RPMI7951 (cell line): Measurements from ENCODE around the gene GTPBP3. TPM values are rescaled to one million over a fixed set of nuclear protein-coding genes. Genes with fewer than 3 reads are reported as not detected.
"Not testable (repeated sequence)": the region's sequence is repeated elsewhere in the genome, so short reads cannot be mapped to it uniquely, and the experiment has no call there.

Experiments
- DNase-seq: peaks from one replicate; pipeline ENCODE4 v3.0.0-alpha.2; 2012; ENCODE audit warnings: low read depth
- total RNA-seq: library from RNA; depleted of rRNA; stranded (reverse); fragments of >200 nt; shearing (Covaris generic); gene quantifications from 2 replicates; pipeline ENCODE4 v1.2.3, GENCODE V29; 2014; rRNA removed

Gene GTPBP3, protein sequence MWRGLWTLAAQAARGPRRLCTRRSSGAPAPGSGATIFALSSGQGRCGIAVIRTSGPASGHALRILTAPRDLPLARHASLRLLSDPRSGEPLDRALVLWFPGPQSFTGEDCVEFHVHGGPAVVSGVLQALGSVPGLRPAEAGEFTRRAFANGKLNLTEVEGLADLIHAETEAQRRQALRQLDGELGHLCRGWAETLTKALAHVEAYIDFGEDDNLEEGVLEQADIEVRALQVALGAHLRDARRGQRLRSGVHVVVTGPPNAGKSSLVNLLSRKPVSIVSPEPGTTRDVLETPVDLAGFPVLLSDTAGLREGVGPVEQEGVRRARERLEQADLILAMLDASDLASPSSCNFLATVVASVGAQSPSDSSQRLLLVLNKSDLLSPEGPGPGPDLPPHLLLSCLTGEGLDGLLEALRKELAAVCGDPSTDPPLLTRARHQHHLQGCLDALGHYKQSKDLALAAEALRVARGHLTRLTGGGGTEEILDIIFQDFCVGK
- 15.4 and 17.7 TPM in 2 replicates for total RNA-seq

DNA sequence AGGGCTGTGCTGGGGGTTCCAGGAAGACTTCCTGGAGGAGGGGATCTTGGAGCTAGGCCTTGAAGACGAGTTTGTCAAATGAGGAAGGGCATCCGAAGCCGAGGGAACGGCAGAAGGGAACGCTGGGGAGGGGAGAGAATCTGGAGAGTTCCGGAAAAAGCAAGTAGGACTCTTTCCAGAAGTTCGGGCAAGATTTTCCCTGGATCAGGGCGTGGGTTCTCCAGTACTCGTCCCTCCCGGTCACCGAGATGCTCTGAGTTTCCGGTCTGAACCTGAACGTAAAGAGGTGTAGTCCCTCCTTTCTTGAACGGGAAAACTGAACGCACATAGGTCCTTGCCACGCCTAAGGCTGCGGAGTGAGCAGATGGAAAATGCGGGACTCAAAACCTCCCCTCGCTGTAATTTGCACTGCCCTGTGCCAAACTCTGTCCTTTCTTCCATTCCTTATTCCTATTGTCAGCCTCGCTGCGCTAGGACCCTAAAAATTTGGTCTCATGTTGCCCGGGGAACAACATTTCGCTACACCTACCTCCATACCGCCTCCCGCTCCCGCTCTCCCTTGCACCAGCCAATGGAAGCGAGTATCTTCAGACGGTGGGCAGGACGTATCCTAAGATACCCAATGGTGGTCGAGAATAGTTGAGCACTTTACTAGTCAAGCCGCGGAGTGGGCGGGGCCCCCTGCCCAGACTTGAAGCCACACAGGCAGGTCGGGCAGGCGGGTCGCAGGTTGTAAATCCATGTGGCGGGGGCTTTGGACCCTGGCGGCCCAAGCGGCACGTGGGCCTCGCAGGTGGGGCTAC, at the start of gene GTPBP3:
Gene GTPBP3 (plus strand): TSS at position 682 of the 803 bp plus-strand sequence. CDS start 59 bp downstream, at position 741.
- peak; percentile 99 for DNase-seq

DNA sequence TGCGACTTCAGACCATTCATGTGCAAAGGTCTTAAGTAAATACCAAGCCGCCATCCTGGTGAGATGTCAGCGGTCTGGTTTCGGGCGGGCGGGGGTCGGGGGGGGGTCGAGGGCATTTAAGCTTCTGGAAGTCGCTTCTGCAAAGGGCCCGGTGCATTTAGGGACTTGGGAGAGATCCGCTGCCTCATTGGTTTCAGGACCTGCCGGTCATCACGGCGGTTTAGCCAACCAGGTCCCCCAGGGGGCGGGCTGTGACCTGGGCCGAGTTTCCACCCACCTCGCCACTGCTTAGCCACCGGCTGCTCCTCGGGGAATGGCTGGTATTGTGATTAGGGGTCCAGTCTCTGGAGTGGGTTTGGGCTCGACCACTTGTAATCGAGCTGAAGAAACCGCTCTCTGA, 47.9 kb upstream of the GTPBP3 start:
- DNase-seq: peak; percentile 81

DNA sequence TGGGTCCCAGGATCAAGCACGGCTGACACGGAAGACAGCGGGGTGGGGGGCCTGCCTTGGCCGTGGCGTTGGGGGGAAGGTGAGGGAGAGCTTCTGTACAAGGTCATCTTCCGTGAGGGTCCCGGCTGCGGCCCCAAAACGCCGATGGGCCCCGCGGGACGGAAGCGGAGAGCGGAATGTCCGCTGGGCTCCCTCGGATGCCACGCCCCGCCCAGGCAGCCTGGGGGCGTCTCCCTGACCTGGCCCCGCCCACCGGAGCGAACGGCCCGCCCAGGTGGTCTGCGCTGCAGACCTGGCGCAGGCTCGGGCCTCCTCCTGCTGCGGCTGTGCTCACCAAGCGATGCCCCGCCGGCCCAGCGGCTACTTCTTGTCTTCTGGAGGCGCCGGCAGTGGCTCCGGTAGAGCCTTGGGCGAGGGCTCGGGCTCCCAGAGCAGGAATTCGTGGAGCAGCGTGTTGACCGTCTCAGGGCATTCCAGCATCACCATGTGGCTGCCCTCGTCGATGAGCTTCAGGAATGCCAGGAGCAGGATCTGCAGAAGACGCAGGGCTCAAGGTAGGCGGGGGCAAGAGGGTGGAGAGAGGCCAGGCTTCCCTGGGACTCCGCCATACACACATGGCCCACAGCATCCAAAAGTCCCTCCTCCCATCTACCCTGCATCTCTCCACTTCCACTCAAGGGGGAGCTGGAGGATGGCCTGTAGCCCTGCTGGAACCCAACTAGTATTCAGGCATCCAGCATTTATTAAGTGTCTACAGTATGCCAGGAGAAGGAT, 44.9 kb upstream of the GTPBP3 start:
- peak; percentile 91 for DNase-seq

DNA sequence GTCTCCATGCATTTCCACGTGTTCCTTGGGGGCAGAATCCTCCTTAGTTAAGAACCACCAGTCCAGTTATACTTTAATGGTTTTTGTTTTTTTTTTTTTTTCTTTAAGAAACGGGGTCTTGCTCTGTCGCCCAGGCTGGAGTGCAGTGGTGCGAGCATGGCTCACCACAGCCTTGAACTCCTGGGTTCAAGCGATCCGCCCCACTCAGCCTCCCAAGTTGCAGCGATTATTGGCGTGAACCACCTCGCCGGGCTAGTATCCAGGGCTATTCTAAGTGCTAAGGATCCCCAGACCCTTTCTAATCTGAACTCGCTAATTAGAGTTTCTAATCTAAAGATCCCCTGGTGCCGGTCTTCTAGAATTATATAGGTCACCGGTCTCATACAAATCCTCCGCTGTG, 43.7 kb upstream of the GTPBP3 start:
- DNase-seq: no peak

DNA sequence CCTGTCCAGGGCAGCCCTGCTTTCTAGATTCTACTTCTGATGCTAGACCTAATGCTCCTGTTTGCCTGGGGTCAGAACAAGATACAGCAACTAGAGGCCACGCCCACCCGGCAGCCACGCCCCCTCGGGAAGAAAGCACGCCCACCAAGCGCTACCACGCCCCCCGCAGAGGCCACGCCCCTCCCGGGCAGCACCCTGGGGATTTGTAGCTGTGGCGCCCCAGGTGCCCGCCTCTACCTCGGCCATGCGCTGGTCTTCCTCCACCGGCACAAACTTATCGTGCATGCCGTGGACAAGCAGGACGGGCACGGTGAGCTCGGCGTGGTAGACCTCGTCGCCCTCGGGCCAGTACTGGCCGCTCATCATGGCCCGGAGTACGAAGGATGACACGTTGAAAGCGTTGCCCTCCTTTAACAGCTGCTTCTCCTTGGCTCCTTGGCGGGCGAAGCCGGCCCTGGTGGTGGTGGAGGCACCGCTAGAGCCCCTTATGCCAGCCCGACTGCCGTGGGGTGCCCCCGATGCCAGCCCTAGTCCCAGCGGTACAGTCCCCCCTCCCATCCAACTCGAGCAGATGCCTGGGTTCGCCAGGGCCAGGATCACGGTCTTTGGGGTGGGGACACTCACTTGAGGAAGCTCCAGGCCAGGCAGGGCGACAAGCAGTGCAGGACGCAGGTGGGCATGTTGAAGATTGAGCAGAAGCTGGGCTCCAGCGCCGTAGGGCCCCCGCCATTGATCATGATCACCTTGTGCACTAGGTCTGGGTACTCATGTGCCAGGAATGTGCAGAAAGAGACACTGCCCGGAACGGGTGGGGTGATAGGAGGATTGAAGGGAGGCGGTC, 43.1 kb upstream of the GTPBP3 start:
- no peak for DNase-seq

DNA sequence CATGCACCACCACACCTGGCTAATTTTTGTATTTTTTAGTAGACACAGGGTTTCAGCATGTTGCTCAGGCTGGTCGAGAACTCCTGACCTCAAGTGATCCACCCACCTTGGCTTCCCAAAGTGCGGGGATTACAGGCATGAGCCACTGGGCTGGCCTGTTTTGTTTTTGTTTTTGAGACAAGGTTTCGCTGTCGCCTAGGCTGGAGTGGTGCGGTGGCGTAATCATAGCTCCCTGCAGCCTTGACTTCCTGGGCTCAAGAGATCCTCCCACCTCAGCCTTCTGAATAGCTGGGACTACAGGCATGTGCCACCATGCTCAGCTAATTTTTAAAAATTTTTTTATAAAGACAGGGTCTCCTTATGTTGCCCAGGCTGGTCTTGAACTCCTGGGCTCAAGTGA, 41.8 kb upstream of the GTPBP3 start:
- DNase-seq: not testable (repeated sequence)

DNA sequence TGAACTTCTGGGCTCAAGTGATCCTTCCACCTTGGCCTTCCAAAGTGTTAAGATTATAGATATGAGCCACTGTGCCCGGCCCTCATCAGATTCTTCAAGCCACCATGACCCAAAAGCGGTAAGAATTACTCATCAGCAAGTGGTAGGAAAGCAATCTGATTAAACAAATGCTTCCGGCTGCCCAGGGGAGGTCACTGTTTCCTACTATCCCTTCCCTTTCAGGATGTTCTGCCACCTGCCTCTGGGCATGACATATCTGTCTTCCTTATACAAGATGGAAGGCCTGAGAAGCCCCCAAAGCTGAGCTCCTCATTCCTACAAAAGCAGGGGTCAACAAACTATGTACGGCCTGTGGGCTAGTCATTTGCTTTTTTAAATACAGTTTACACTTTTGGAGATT, 41.1 kb upstream of the GTPBP3 start:
- peak; percentile 77 for DNase-seq

DNA sequence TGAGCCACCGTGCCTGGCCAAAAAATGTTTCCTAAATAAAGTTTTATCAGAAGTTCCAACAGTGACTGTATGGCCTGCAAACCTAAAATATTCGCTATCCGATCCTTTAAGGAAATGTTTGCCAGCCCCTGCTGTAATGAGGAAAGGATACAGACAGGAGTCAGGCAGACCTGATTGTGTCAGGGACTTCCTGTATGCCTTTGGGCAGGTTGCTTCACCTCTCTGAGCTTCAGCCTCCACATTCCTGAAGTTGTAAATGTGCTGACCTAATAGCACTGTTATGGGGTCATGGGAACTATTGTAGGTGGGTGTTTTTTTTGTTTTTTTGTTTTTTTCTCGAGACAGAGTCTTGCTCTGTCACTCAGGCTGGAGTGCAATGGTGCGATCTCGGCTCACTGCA, 40.4 kb upstream of the GTPBP3 start:
- no peak for DNase-seq

DNA sequence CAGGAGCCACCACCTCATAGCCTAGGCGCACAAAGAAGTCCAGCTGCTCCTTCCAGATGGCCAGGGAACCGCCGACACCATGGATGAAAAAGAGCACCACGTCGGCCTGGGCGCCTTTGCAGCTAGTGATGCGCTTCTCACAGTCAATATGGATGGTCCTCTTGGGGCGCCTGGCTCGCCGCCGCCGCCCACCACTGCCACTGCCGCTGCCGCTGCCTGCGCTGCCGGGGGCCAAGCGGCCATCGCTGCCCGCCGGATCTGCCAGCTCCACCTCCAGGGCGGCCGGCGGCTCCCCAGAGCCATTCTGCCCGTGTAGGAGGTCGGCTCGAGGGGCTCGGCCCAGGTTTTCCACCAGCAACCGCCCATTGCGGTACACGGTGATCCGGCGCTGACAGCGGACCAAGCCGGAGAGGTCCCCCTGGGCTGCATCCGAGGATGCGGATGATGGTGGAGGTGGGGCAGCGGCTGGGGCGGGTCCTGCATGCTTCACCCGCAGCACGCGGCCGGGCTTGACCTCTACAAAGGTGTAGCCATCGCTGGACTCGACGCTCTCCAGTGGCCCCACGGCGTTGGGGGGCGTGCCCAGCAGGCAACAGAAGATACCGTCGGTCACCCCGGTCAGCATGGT, 36.2 kb upstream of the GTPBP3 start:
- no peak for DNase-seq

DNA sequence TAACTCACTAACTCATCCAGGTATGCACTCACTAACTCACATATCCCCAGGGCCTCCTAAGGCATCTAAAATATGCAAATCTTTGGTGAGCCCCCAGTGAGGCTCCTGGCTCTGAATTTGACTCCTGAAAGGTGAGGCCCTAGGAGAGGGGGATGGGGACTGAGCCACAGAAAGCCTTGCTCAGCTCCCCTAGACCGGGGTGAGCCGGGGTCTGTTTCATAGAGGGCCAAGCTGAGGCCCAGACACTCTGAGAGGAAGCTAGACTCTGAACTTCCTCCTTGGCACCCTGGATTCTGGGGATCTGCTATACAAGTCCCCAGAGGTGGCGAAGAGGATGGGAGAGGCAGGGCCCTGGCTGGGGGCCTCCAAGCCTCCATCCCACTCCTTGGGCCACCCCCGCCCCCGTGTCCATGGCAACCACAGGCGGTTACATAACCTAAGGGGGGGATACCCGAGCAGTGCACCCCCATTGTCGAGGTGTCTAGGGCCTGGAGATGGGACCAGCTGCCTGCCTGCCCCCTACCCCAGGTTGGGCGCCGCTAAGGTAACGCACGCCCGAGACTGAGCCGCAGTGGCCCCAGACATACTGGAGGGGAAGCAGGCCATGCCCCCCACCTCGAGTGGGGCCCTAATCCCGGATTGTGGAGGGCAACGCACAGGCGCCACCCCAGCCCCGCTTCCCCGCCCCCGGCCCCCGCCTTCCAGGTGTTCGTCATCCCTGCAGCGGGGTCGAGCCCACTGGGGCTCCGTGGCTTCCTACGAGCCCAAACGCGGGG, 34.8 kb upstream of the GTPBP3 start:
- DNase-seq: no peak

DNA sequence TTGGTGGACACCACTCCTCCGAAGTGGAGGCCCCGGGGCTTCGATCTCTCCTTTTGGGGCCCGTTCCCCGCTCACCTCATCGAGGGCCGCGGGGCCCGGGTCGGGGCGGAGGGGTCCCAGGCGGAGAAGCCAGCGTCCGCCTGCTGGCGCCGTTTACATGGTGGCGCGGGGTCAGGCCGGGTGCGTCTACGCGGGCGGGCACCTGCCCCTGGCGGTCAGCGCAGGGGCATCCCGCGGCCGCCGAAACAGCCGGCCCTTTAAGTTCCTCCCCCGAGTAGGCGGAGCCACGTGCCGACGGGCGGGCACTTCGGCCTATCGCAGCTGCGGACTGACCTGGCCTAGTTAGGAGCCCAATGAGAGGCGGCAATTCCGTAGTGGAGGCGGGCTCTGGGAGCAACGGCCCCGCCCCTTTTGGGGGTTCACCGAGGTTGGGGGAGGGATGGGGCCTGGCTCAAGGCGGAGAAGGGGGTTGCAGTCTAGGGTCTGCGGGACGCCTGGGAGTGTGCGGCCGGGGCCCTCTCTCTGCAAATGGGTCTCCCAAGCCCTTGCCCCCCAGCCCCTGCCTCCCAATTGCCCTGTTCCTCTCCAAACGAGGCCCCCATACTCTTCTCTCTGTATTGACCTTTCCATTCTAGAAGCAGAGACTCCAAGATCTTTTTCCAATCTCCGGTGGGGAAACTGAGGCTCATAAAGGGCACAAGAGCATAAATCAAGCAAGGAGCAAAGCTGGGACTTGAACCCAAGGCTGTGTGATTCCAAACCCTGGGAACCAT, 34.0 kb upstream of the GTPBP3 start, which contains the start of gene ABHD8:
Gene ABHD8 (minus strand): TSS at position 259 of the 773 bp plus-strand sequence. CDS start 1,809 bp downstream, outside the sequence.
- peak; percentile 91 for DNase-seq

DNA sequence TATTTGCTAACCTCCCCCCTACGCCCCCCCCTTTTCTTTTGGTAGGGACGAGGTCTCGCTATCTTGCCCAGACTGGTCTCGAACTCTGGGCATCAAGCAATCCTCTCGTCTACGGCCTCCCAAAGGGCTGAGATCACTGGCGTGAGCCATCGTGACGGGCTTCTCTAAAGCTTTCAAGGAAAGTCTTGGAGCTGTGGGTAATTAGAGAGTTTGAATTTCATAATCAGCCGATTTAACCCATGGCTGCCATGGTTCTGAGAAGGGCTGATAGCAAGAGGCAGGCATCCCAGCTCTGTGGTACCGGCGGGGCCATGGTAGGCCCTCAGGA, 33.4 kb upstream of the GTPBP3 start:
- no peak for DNase-seq

DNA sequence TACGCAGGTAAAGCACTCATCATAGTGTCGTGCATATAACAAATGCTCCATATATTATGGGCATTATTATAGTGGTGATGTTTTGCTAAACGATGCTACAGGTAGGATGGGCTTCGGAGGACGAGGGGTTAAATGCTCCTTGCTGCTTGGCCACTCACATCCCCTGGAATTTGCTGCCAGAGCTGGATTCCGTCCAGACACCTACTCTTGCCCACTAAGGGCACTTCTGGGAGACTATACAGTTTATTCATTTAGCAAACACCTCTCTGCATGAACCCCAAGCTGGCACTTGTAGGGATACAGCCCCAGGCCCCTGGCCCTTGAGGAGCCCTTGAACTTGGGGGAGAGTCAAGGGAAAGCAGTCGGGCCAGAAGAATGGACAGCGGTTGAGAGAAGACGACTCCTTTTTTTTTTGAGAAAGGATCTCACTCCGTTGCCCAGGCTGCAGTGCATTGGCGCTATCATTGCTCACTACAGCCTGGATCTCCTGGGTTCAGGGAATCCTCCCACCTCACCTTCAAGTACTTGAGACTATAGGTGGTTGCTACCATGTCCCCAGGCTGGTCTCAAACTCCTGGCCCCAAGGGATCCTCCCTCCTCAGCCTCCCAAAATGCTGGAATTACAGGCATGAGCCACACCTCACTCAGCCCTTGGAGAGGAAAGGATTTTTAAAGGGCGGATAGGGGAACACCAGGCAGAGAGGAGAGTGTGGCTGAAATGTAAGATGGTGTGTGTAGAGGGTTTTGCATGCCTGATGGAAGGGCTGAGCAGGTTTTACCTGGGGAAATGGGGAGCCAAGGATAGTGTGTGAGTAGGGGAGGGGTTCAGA, 32.8 kb upstream of the GTPBP3 start:
- DNase-seq: no peak

DNA sequence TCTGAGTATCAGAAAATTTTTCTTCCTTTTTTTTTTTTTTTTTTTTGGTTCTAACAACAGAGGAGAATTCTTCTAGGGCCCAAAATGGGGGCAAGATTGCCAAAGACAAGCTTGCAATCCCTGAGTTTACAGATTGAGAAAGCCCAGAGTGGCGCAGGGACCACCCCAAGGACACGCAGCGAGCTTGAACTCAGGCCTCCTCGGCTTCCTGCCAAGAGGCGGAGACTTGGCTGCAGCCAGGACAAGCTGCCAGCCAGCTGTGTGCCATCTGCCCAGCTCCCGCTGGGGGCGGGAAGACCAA, 32.2 kb upstream of the GTPBP3 start:
- DNase-seq: no peak

DNA sequence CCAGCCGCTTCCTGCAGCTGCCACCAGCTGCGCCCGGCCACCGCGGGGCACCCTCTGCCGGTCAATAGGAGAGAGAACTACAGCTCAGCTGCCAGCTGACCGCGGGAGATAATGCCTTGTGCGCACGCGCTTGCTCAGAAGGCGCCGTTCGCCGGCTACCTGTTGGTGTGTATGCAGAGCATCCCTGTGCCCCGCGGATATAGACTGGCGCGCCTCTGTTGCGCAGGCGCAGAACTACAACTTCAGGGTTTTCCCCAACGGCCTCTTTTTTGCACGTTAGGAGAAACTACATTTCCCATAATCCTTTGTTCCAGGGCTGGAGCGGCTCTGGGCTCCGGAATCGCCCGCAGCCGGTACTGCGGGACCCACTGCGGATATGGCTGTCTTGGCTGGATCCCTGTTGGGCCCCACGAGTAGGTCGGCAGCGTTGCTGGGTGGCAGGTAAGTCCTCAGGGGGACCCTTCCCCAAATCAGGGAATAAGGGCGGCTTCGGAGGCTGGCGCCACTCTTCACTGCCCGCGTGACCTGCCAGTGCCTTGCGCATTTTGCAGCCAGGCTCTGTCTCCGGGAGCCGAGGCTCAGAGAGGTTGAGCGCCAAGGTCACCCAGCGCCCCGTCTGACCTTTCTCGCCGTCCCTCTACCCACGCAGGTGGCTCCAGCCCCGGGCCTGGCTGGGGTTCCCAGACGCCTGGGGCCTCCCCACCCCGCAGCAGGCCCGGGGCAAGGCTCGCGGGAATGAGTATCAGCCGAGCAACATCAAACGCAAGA, 31.7 kb upstream of the GTPBP3 start, which contains the start of gene MRPL34:
Gene MRPL34 (plus strand): TSS at position 356 of the 768 bp plus-strand sequence. CDS start 21 bp downstream, at position 377.
- peak; percentile 99 for DNase-seq

DNA sequence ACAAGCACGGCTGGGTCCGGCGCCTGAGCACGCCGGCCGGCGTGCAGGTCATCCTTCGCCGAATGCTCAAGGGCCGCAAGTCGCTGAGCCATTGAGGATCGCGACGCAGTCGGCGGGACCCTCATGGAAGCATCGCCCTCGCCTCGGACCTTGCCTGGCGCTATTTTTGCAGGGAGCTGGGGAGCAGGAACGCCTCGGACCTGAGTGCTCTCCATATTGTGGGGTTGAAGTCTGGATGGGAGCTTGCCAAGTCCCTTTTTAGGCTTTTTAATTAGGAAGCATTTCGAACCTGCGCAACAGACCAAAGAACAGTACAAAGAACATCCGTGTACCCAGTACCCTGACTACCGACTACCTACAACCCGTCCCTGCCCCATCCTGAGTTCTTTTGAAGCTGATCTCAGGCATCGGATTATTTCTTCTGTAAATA, 31.1 kb upstream of the GTPBP3 start:
- no peak for DNase-seq

DNA sequence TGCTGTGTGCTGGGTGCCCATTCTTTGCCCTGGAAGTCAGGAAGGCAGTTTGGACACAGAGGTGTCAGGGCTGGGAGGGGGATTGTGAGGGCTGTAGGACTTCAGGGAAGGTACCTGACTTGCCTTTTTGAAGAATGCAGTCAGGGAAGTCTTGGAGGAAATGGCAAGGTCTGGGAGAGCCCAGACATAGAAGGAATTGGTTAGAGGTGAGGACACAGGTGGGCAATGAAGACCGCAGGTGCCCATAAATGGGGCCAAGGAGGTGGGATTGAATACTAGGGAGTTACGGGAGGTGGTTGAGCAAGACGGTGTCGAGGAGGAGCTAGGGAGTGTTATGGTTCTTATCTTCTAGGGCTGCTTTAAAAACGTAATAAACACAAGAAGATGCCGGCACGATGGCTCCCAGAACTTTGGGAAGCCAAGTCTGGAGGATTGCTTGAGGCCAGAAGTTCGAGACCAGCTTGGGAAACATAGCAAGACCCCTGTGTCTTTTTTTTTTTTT, 29.4 kb upstream of the GTPBP3 start:
- DNase-seq: no peak
